ENCODE results near the gene AMIGO2.
"Not testable (repeated sequence)": the region's sequence is repeated elsewhere in the genome, so short reads cannot be mapped to it uniquely, and the experiment has no call there.

AMIGO2 gene, protein sequence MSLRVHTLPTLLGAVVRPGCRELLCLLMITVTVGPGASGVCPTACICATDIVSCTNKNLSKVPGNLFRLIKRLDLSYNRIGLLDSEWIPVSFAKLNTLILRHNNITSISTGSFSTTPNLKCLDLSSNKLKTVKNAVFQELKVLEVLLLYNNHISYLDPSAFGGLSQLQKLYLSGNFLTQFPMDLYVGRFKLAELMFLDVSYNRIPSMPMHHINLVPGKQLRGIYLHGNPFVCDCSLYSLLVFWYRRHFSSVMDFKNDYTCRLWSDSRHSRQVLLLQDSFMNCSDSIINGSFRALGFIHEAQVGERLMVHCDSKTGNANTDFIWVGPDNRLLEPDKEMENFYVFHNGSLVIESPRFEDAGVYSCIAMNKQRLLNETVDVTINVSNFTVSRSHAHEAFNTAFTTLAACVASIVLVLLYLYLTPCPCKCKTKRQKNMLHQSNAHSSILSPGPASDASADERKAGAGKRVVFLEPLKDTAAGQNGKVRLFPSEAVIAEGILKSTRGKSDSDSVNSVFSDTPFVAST

DNA sequence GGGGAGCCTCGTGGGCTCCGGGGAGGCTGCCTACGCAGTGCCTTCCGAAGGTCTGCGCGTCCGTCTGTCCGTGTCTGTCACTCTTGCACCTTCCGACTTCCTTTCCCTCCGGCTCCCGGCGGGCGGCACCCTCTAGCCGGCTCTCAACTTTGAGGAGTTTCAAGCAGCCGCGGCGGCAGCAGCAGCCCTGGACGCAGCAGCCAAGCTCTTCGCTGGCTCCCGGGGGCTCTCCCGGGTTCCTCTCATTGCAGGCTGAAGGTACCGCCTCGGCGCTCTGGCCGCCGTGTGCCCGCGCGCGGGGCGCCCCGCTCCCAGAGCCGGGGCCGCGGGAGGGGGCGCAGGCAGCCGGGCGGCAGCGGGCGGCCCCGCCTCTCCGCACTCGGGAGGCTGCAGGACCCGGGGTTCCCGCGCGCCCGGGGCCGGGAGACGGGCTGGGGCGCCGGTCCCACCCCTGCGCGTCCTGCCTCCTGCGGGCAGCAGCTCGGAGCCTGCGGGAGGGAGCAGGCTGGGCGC is at the start of gene AMIGO2, which contains the start of gene PCED1B:
AMIGO2 (minus strand) TSS at position 492 of the 513 bp plus-strand sequence. CDS start 957 bp downstream, outside the sequence.
PCED1B (plus strand) TSS at position 154 of the 513 bp plus-strand sequence. CDS start 155,443 bp downstream, outside the sequence.
- peak; percentile 32 for DNase-seq (ENCODE audit: low spot score)

DNA sequence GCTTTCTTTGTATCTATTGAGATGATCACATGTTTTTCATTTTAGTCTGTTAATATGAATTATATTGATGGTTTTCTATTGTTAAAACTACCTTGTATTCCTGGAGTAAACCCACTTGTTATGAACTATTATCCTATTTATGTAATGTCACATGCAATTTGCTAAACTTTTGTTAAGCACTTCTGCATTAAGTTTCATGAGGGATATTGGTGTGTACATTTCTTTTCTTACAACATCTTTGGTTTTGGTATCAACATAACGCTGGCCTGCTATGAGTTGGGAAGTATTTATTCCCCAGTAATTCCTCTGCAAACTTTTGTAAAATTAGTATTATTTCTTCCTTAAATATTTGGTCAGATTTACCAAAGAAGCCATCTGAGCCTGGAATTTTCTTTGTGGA is 46.5 kb upstream of the AMIGO2 start:
- DNase-seq (ENCODE audit: low spot score) = no peak

DNA sequence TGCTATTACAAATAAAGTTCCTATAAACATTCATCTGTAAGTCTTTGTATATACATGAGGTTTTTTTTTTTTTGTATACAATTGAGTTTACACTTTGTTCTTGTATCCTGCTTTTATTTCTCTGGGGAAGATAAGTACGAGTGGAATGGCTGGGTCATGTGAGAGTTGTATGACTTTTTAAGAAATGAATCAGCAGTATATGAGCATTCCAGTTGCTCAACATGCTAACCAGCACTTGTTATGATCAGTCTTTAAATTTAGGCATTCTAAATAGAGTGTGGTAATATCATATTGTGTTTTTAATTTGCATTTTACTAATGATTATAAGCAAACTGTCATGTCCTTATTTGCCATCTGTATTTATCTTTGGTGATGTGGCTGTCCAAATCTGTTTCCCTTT is 44.7 kb upstream of the AMIGO2 start:
- no peak for DNase-seq (ENCODE audit: low spot score)

DNA sequence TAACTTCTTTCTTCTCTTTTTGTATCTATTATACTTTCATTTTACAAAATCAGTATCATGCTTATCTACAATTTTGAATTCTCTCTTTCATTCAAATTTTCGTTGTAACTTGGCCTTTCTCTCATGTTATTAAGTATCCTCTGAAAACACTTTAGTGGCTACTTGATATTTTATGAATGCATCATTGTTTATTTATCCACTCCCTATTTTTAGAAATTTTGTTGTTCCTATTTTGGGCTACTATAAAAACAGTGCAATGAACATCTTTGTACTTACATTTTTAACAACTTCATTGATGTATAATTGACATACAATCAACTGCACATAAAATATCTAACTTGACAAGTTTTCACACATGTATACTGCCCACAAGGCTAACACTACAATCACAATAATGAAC is 44.0 kb upstream of the AMIGO2 start:
- no peak for DNase-seq (ENCODE audit: low spot score)

DNA sequence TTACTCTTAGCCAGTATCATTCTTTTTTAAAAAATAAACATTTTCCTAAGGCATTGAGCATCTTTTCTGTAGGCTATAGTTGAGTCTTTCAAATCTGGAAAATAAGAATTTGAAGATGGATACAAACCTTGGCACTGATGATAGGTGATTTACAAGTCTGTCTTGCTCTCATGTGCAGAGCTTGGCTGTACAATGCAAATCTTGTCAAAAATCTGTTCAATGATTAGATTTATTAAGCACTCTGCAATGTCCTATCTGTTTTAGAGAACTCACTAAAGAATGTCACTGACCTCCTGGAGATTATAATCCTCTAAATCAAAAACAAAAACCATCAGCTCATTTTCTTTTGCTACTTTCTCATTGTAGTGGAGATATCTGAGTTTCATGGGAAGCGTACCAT is 42.8 kb upstream of the AMIGO2 start:
- no peak for DNase-seq (ENCODE audit: low spot score)

DNA sequence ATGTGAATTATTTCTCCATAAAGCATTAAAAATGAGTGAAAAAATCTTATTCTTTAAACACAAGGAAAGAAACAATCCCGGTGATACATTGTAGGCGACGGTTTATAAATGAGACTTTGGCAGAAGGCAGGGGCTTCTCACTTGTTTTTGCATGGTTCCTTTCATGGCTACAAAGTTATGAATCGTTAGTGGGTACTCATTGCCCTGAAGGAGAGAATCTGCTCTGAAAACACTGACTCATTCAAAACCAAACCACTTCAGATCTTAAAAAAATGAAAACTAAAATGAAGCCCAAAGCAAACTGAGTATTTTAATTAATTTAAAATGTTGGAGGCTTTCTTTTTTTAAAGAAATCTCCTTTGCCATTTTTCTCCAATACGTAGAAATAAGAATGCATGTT is 41.4 kb upstream of the AMIGO2 start:
- DNase-seq (ENCODE audit: low spot score) = no peak

DNA sequence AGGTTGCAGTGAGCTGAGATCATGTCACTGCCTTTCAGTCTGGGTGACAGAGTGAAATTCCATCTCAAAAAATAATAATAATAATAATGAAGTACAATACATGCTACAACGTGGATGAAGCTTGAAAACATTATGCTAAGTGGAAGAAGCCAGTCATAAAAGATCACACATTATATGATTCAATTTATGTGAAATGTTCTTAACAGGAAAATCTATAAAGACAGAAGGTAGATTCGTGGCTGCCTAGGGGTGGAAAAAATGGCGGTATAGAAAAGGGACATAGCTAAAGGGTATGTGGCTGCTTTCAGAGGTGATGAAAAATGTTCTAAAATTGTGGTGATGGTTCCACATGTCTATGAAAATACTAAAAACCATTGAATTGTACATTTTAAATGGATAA is 41.0 kb upstream of the AMIGO2 start:
- DNase-seq (ENCODE audit: low spot score) = no peak

DNA sequence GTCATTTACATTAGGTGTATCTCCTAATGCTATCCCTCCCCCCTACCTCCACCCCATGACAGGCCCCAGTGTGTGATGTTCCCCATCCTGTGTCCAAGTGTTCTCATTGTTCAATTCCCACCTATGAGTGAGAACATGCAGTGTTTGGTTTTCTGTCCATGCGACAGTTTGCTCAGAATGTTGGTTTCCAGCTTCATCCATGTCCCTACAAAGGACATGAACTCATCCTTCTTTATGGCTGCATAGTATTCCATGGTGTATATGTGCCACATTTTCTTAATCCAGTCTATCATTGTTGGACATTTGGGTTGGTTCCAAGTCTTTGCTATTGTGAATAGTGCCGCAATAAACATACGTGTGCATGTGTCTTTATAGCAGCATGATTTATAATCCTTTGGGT is 37.5 kb upstream of the AMIGO2 start:
- not testable (repeated sequence) for DNase-seq (ENCODE audit: low spot score)

DNA sequence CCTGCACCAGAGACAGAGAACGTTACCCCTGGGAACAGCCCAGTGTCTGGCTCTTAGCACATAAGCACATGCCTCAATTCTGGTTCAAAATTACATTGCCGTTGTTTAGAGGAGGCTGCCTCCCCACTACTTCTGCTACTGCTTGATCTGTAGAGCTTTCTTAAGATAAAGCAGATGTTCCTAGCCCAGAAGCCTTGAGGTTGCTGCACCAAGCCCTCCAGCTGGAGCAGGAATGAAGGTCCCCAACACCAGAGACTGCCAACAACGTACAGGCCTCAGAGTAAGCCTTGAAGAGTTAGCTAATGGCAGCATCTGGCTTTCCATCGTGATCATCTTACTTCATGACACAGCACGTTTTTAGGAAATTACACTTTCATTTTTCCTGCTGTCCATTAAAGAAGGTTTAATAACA is 34.7 kb upstream of the AMIGO2 start:
- no peak for DNase-seq (ENCODE audit: low spot score)

DNA sequence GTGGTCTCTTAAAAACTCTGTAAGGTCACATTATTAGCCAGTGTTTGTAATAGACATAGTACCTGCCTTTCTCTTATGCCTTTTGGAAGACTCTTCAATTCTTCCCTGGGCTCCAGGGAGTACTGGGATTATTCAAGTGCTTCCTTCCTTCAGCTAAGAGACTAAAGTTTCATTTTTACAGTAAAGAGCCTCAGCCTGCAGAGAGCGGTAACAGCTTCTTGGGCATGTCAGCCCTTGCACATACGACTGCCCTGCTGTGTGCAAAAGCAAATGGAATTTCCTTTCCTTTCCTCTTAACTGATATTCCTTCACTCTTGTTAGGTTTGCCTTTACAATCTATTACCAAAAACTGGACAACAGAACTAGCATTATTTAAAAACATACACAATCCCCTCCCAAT is 32.9 kb upstream of the AMIGO2 start:
- DNase-seq (ENCODE audit: low spot score) = no peak

DNA sequence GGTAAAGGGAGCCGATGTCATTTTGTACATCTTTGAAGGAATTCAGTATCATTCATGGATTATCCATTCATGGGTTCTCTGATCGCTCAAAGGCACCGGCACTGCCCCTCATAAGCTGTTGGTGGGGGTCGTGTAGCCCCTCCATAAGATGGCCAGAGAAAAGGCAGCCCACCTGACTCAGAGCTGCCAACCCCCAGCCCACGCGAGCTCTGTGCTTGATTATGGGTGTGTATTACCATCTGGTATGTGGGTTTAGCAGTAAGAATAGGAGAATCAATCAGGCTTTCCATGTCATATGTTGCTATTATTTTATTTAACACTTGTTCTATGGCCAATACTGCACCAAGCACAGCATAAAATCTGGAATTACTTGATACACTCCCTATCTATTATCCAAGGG is 32.1 kb upstream of the AMIGO2 start:
- no peak for DNase-seq (ENCODE audit: low spot score)

DNA sequence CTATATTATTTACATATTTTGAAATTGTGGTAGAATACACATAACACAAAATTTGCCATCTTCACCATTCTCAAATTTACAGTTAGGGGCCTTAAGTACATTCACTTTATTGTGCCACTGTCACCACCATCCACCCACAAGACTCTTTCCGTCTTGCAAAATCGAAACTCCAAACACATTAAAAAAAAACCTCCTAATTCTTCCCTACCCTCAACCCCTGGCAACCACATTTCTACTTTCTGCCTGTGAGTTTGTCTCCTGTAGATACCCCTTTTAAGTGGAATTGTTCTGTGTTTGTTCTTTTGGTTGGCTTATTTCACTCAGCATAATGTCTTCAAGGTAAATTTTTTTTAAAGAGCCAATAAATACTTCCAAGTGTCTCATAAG is 31.6 kb upstream of the AMIGO2 start:
- no peak for DNase-seq (ENCODE audit: low spot score)

DNA sequence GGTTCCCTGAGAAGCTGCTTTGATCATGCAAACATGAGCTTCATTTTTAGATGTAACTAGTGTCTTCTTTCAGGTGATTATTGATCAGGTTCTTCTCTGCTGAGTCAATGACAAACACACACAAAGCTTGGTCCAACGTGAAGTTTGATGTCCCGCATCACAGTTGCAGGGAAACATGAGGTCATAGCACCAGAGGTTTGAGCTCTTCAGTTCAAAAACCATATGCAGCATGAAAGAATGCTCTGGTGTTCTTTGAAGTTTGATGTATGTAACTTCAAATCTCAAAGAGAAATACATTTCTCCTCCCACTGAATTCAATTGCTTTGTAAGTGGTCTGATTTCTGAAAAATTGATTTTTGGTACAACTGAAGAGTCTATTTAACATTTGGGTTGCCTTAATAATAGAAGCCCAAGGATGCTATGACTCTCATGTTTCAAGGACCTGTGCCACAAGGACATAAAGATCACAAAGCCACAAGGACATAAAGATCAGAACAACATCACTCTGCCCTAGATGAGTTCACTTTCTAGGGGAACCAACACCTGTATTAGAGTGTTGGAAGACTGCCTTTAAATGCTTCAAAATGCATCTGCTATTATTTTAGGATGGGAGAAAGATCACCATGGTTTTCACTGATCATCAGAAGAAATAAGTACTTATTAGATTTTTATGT is 31.1 kb upstream of the AMIGO2 start:
- no peak for DNase-seq (ENCODE audit: low spot score)

DNA sequence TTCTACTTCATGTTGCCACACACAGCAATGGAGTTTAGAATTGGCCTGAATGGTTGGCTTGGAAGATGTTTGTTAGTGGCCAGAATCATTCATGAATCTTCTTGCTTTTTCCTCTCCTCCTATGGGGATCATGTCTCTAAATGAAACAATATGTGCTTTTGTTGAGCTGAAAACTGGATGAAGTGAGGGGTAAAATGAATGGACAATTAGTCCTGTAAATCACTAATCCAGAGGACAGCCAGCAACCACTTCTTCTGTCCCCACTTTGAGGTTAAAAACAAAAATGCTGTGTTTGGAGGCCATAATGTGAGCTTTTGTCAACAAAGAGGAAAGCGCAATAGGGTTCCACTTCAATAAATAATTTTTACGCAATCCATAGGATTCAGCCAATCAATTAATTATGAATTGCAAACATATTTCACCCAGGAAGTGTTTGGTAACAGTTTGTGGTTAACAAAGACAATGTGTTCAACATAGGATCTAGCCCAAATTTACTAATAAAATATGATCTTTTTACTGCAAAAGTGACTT is 30.3 kb upstream of the AMIGO2 start:
- no peak for DNase-seq (ENCODE audit: low spot score)

DNA sequence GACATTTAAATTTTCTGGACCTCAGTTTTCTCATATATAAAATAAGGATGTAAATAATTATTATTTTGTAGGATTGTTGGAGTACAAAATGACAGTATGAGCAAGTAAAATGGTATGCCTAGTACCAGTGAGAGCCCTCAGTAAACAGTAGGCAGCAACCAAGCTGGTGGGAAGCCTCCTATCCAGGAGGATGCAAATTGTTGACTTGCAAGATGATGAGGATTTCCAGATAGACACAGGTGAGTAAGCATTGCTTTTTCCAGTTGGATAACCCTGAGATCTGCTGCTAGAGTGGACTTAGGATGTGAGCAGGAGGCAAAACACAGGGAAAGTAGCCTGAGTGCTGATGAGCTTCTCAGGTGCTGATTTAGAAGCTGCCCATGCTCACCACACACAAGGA is 28.2 kb upstream of the AMIGO2 start:
- no peak for DNase-seq (ENCODE audit: low spot score)

DNA sequence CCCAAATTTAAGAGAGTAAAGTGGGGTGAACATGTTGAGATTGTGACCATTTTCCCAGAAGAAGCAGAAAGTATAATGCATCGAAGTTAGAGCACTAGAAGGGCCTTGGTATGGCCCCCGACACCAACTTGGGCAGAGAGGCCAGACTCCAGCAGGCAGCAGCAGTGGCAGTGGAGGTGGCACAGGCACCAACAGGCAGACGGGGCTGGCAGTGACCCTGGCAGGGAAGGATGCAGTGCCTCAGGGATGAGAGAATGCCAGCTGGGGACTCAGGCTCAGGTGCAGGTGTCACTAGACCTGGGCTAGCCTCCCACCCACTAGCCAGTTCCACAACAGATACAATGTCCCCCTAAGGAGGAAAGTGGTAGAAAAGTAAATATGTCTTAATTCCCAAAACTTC is 27.7 kb upstream of the AMIGO2 start:
- DNase-seq (ENCODE audit: low spot score) = no peak

DNA sequence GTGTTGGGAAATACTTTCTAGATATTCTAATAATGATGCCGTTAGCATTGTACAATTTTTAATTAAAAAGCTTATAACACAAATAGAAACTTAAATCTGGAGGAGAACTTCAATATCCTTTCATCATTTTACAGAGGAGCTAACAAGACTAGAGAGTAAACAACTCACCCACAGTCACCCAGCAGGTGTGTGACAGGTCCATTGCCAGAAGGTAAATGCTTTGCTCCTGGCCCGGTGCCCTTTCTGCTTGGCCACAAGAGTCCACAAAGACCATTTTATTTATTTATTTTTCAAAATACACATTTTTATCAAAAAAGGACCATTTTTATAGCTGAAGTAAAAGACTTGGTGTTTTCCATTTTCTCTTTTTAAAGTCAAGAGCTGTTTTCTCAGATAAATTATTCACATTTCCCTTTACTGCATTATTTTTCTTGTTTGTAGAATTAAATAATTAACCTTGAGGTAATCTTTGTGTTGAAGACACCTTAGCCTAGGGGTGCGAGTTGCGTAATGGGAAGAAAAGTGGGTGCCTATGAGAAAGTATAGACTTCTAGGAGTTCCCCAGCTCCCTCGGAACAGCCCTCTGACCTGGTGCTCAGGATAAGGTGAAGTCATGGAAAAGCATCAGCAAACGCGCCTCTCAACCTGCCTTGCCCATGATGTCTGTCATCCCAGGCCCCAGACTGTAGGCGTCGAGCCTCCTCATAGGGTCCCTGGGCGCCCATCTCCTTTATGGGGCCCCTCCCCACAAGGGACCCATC is 26.3 kb upstream of the AMIGO2 start:
- no peak for DNase-seq (ENCODE audit: low spot score)

DNA sequence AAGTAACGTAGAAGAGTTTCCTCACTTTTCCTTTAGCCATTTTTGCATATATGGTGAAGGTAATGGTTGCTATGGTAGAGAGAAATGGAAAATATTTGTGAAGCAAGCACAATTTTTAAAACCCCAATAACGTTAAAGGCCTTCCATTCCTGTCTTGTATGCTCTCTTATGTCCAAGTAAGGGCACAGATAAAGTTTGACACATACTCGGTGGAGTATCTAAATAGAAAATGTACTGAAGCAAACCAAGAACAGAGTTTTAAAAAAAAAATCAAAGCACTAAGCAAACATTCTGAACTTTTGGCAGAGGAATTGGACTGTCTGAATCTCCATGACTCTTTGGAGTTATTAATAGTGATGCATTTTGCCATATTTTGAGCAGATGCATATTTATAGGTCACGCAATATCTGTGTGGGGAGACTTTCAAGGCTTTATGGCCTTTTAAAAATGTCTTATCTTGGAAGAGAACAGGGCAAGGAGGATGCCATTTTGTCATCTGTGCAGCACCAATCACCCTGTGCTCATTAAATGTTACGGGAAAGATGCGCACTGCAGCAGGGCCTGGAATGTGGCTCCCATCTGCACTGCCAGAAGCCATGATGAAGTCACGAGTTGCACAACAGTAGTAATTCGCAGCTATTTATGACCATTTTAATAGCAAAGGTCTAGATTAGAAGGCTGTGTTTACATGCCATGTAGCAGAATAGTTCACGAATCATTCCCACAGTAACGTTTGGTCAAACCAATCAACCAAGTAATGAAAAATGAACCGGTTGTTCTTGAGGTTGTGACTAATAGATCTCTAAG is 23.3 kb upstream of the AMIGO2 start:
- DNase-seq (ENCODE audit: low spot score) = no peak

DNA sequence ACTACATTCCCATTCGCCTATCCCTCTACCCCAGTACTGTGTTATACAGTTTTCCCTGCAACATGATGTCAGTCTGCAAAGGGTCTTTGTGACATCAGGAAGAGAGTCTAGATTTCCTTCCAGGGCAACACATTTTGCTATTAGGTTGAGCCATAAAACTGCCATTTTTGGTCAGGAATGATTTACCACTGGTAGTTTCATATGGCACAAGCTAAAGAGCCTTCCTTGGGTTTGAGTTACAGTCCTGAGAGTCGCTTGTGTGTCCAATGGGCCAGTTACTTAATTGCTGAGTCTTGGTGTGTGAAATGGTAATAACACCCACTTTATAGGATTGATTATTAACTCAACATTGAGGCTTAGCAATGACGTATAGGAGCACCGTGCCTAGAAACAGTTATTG is 22.6 kb upstream of the AMIGO2 start:
- no peak for DNase-seq (ENCODE audit: low spot score)

DNA sequence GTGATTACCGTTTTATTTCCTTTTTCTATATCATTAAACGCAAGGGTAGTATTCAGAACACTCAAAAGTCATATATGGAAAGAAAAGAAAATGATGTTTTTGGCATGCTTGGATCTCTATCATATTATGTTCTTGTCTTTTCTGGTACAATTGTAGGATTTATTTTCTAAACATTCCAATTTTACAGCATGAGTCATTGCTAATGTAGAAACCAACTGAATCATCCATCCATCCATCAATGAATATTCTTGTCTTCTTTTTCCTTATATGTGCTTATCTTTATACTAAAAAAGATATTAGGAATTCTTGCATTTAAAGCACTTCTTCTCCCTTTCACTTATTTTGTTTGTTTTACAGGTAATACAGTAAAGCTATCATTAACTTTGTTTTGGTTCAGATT is 20.4 kb upstream of the AMIGO2 start:
- DNase-seq (ENCODE audit: low spot score) = no peak

DNA sequence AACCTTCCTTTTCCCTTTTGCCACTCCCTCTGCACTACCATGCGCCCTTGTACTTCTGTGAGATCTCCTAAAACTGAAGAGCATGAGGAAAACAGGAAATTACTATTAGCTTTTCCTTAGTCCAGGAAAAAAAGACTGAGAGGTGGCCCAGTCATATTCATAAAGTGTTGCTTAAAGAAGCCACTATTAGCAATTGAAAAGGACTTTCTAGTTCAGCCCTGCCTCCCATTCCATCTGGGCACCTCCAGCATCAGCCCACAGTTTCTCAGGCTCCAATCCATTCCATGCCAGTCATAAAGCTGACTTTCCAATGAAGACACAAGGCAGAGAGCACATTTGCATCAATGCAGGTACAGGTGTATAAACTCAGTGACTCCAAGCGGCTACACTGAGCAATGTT is 19.9 kb upstream of the AMIGO2 start:
- no peak for DNase-seq (ENCODE audit: low spot score)
